ENCODE measurements around the gene F10.

DNA sequence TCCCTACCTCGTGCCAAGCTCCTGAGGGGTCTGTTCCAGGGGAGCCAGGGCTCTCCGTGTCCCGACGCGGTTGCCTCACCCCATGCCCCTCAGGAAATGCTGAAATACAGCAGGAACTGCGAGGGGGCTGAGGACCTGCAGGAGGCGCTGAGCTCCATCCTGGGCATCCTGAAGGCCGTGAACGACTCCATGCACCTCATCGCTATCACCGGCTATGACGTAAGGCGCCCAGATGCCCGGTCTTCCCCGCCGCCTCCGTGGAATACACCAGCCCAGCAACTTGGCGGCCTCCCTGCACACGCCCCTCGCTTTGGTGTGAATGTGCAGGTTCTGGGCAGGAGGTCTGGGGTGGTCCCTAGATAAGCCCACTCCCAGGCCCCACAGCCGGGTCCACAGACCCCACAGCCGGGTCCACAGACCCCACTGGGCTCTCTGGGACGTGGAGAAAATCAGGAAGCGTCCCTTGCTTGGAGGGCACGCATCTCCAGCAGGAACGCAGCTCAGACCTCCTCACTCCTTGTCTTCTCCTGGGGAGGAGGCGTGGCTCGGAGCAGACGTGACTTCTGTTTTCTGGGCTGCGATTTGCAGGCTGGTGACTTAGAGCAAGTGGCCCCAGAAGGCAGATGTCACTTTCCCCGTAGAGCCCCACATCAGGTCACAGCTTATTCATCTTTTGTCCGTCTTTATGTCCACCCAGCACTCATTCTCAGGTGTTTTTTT is 36.4 kb upstream of the F10 start:
- TF ChIP-seq, protein P1, sequence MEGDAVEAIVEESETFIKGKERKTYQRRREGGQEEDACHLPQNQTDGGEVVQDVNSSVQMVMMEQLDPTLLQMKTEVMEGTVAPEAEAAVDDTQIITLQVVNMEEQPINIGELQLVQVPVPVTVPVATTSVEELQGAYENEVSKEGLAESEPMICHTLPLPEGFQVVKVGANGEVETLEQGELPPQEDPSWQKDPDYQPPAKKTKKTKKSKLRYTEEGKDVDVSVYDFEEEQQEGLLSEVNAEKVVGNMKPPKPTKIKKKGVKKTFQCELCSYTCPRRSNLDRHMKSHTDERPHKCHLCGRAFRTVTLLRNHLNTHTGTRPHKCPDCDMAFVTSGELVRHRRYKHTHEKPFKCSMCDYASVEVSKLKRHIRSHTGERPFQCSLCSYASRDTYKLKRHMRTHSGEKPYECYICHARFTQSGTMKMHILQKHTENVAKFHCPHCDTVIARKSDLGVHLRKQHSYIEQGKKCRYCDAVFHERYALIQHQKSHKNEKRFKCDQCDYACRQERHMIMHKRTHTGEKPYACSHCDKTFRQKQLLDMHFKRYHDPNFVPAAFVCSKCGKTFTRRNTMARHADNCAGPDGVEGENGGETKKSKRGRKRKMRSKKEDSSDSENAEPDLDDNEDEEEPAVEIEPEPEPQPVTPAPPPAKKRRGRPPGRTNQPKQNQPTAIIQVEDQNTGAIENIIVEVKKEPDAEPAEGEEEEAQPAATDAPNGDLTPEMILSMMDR (IDR thresholded peaks at IDR 0.05; ENCODE audit: poor library complexity, severe bottlenecking): no peak
- TF ChIP-seq EZH2 (IDR thresholded peaks at IDR 0.05; ENCODE audit: borderline replicate concordance, insufficient read depth, low read length, poor library complexity, severe bottlenecking): no peak
- no peak for TF ChIP-seq POLR2AphosphoS5 (IDR thresholded peaks at IDR 0.05)
- TF ChIP-seq EP300 (conservative IDR thresholded peaks at IDR 0.05; ENCODE audit: poor library complexity, severe bottlenecking): no peak
- TF ChIP-seq RAD21 (conservative IDR thresholded peaks at IDR 0.05): no peak
- no peak for TF ChIP-seq SMC3 (conservative IDR thresholded peaks at IDR 0.05; ENCODE audit: poor library complexity)
- no peak for TF ChIP-seq TAF1 (IDR thresholded peaks at IDR 0.05; ENCODE audit: low read depth)
- TF ChIP-seq, protein P2, sequence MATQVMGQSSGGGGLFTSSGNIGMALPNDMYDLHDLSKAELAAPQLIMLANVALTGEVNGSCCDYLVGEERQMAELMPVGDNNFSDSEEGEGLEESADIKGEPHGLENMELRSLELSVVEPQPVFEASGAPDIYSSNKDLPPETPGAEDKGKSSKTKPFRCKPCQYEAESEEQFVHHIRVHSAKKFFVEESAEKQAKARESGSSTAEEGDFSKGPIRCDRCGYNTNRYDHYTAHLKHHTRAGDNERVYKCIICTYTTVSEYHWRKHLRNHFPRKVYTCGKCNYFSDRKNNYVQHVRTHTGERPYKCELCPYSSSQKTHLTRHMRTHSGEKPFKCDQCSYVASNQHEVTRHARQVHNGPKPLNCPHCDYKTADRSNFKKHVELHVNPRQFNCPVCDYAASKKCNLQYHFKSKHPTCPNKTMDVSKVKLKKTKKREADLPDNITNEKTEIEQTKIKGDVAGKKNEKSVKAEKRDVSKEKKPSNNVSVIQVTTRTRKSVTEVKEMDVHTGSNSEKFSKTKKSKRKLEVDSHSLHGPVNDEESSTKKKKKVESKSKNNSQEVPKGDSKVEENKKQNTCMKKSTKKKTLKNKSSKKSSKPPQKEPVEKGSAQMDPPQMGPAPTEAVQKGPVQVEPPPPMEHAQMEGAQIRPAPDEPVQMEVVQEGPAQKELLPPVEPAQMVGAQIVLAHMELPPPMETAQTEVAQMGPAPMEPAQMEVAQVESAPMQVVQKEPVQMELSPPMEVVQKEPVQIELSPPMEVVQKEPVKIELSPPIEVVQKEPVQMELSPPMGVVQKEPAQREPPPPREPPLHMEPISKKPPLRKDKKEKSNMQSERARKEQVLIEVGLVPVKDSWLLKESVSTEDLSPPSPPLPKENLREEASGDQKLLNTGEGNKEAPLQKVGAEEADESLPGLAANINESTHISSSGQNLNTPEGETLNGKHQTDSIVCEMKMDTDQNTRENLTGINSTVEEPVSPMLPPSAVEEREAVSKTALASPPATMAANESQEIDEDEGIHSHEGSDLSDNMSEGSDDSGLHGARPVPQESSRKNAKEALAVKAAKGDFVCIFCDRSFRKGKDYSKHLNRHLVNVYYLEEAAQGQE (IDR thresholded peaks at IDR 0.05; ENCODE audit: borderline replicate concordance): no peak

Measured in neural cell (in vitro differentiated cells).